Ovary (tissue), 3 donors: ENCODE measurements around the gene PLAGL2.

ENCODE experiments used
- CTCF ChIP-seq, 3 donors: fragments of 450-650 bp in 2 of 3; fragments of 200-600 bp in 1 of 3; IDR thresholded peaks; one replicate each; pipeline versions ENCODE4 v1.5.1 to v1.8.0; 2016 to 2022; ENCODE audit warnings: antibody characterized with exemption in 3 of 3, mild to moderate bottlenecking in 1 of 3
- EP300 ChIP-seq: sonication (generic); formaldehyde crosslinking; IDR thresholded peaks from one replicate; pipeline ENCODE4 v1.6.1; 2017; ENCODE audit warnings: antibody characterized with exemption
- donor health status: DM: no; HTN: no; CAD: no.

- TF ChIP-seq CTCF (IDR thresholded peaks at IDR 0.05) (no peak), EP300 (no peak)
Measured at GRCh38 chr20:32206760-32207625, 550 bp downstream of the PLAGL2 start.
